ENCODE measurements around the gene RETREG3.
"Not testable (repeated sequence)": the region's sequence is repeated elsewhere in the genome, so short reads cannot be mapped to it uniquely, and the experiment has no call there.

The RETREG3 gene

GRCh38 chr17:42554250-42555121 is 54.7 kb downstream of the RETREG3 start:
- TF ChIP-seq, protein P1, sequence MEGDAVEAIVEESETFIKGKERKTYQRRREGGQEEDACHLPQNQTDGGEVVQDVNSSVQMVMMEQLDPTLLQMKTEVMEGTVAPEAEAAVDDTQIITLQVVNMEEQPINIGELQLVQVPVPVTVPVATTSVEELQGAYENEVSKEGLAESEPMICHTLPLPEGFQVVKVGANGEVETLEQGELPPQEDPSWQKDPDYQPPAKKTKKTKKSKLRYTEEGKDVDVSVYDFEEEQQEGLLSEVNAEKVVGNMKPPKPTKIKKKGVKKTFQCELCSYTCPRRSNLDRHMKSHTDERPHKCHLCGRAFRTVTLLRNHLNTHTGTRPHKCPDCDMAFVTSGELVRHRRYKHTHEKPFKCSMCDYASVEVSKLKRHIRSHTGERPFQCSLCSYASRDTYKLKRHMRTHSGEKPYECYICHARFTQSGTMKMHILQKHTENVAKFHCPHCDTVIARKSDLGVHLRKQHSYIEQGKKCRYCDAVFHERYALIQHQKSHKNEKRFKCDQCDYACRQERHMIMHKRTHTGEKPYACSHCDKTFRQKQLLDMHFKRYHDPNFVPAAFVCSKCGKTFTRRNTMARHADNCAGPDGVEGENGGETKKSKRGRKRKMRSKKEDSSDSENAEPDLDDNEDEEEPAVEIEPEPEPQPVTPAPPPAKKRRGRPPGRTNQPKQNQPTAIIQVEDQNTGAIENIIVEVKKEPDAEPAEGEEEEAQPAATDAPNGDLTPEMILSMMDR (IDR thresholded peaks at IDR 0.05; ENCODE audit: insufficient read depth, low read depth, low read length, missing control alignments), result no peak
- peak overlapping the region; percentile 78 for H3K4me3 ChIP-seq (ENCODE audit: low read length)
- DNase-seq (ENCODE audit: low read depth), result peak; percentile 60

DNA sequence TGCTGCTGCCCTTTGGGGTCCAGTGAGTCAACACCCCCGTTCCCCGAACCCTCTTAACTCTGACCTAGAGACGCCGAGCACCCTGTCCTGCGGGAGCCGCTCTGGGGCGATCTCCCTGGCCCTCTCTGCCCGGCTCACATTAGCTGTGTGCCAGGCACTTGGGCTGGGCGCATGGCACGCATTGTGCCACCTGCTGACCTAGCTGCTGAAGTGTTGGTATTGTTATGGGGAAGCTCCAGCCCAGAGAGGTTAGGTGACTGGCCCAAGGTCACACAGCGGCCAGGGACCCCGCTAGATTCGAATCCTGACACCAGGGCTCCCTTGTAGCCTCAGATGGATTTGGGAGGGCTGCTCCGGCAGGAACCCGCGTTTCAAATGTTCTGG is 55.3 kb downstream of the RETREG3 start:
- peak overlapping the region; percentile 78 for H3K4me3 ChIP-seq (ENCODE audit: low read length)
- DNase-seq (ENCODE audit: low read depth), result peak; percentile 67
- TF ChIP-seq, protein P1 (IDR thresholded peaks at IDR 0.05; ENCODE audit: insufficient read depth, low read depth, low read length, missing control alignments), result peak; percentile 32

GRCh38 chr17:42553161-42553818 is 55.9 kb downstream of the RETREG3 start:
- peak overlapping the region; percentile 78 for H3K4me3 ChIP-seq (ENCODE audit: low read length)
- peak; percentile 93 for DNase-seq (ENCODE audit: low read depth)
- TF ChIP-seq, protein P1 (IDR thresholded peaks at IDR 0.05; ENCODE audit: insufficient read depth, low read depth, low read length, missing control alignments), result peak; percentile 49

GRCh38 chr17:42552736-42553135 is 56.4 kb downstream of the RETREG3 start, which contains the start of gene HSD17B1:
Gene HSD17B1, plus strand, starts transcription at chr17:42552923. Its CDS starts 11 bp downstream, at chr17:42552934.
- DNase-seq (ENCODE audit: low read depth), result not testable (repeated sequence)
- peak within 1 kb of the TSS; percentile 78 for H3K4me3 ChIP-seq (ENCODE audit: low read length)

DNA sequence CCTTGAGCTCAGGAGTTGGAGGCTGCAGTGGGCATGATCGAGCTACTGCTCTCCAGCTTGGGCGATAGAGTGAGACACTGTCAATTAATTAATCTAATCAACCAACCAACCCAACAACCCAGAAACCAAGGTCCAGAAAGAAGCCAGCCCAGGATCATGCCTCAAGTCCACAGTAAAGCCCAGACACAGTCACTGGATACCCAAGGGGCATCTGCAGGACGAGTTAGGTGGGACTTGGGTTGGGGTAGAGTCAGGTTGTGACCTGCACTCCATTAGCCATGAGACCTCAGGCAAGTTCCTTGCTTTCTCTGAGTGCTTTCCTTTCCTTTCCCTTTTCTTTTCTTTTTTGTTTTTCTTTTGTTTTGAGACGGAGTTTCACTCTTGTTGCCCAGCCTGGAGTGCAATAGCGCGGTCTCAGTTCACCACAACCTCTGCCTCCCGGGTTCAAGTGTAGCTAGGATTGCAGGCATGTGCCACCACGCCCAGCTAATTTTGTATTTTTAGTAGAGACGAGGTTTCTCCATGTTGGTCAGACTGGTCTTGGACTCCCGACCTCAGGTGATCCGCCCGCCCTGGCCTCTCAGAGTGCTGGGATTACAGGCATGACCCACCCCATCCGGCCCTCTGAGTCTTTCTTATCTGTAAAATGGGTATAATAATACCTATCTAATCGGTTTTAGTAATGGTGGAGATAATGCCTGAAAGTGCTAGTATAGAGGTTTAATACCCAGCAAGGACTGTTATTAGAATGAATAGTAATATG is 60.0 kb downstream of the RETREG3 start:
- no peak overlapping the region for H3K4me3 ChIP-seq (ENCODE audit: low read length)
- TF ChIP-seq, protein P1 (IDR thresholded peaks at IDR 0.05; ENCODE audit: insufficient read depth, low read depth, low read length, missing control alignments), result no peak
- no peak for DNase-seq (ENCODE audit: low read depth)

GRCh38 chr17:42548070-42548837 is 60.9 kb downstream of the RETREG3 start:
- TF ChIP-seq, protein P1 (IDR thresholded peaks at IDR 0.05; ENCODE audit: insufficient read depth, low read depth, low read length, missing control alignments), result peak; percentile 63
- peak overlapping the region; percentile 44 for H3K4me3 ChIP-seq (ENCODE audit: low read length)
- peak; percentile 90 for DNase-seq (ENCODE audit: low read depth)
